OCI-LY1 (cell line): ENCODE results near the gene BPHL.
A peak's percentile ranks its signal among the peaks of the same experiment; 100 is the strongest.

Source experiments
- H2AFZ ChIP-seq: fragments of 200-600 bp; sonication (generic), shearing (Covaris generic); 2 replicates; pipeline ENCODE4 v1.6.0; 2014; ENCODE audit warnings: antibody characterized with exemption, mild to moderate bottlenecking, low read length
- H3F3A ChIP-seq: fragments of 200-600 bp; sonication (generic), shearing (Covaris generic); 2 replicates; pipeline ENCODE4 v1.6.0; 2014; ENCODE audit warnings: mild to moderate bottlenecking, antibody characterized with exemption, low read length, moderate library complexity; ENCODE audit not compliant: insufficient read depth
- H3K27ac ChIP-seq: fragments of 200-600 bp; sonication (generic); 2 replicates; pipeline ENCODE4 v1.5.1; 2014; ENCODE audit warnings: low read length, mixed run types, mild to moderate bottlenecking, low read depth; ENCODE audit not compliant: poor library complexity, severe bottlenecking
- H3K27me3 ChIP-seq: fragments of 200-600 bp; sonication (generic); 2 replicates; pipeline ENCODE4 v1.6.0; 2014; ENCODE audit warnings: antibody characterized with exemption, mild to moderate bottlenecking, low read length, moderate library complexity; ENCODE audit not compliant: insufficient read depth
- H3K36me3 ChIP-seq: fragments of 200-600 bp; sonication (generic); 2 replicates; pipeline ENCODE4 v1.6.1; 2014; ENCODE audit warnings: mild to moderate bottlenecking, antibody characterized with exemption, low read length, moderate library complexity, mixed read lengths; ENCODE audit not compliant: insufficient read depth
- H3K4me1 ChIP-seq: fragments of 200-600 bp; sonication (generic); 2 replicates; pipeline ENCODE4 v1.5.1; 2014; ENCODE audit warnings: mild to moderate bottlenecking, low read length, moderate library complexity; ENCODE audit not compliant: insufficient read depth, severe bottlenecking
- H3K4me2 ChIP-seq: fragments of 200-600 bp; sonication (generic), shearing (Covaris generic); 2 replicates; pipeline ENCODE4 v1.6.1; 2014; ENCODE audit warnings: low read length
- H3K4me3 ChIP-seq: fragments of 200-600 bp; sonication (generic); 2 replicates; pipeline ENCODE4 v1.5.1; 2014; ENCODE audit warnings: low read length, low read depth, mild to moderate bottlenecking, mixed read lengths; ENCODE audit not compliant: poor library complexity, severe bottlenecking
- H3K79me2 ChIP-seq: fragments of 200-600 bp; shearing (Covaris generic); 2 replicates; pipeline ENCODE4 v1.6.1; 2016; ENCODE audit warnings: mixed run types, low read length, mixed read lengths; ENCODE audit not compliant: insufficient read depth
- H3K9ac ChIP-seq: fragments of 200-600 bp; sonication (generic), shearing (Covaris generic); 2 replicates; pipeline ENCODE4 v1.6.1; 2014; ENCODE audit warnings: mild to moderate bottlenecking, low read length, mixed read lengths
- H3K9me2 ChIP-seq: fragments of 200-600 bp; sonication (generic), shearing (Covaris generic); 2 replicates; pipeline ENCODE4 v1.6.1; 2014; ENCODE audit warnings: low read depth, mild to moderate bottlenecking, low read length, mixed read lengths
- H3K9me3 ChIP-seq: fragments of 200-600 bp; shearing (Covaris generic); 2 replicates; pipeline ENCODE4 v1.6.1; 2014; ENCODE audit warnings: low read length, mixed read lengths
- H4K20me1 ChIP-seq: fragments of 200-600 bp; sonication (generic), shearing (Covaris generic); 2 replicates; pipeline ENCODE4 v1.6.0; 2016; ENCODE audit warnings: mild to moderate bottlenecking, low read length; ENCODE audit not compliant: insufficient read depth
- CTCF ChIP-seq: fragments of 200-600 bp; sonication (generic), shearing (Covaris generic); IDR thresholded peaks from 2 replicates; pipeline ENCODE4 v1.5.1; 2017; ENCODE audit warnings: mild to moderate bottlenecking, antibody characterized with exemption, low read length, moderate library complexity, mixed read lengths
- EZH2 ChIP-seq: fragments of 200-600 bp; sonication (generic), shearing (Covaris generic); IDR thresholded peaks from 2 replicates; pipeline ENCODE4 v1.8.0; 2017; ENCODE audit warnings: borderline replicate concordance, mixed run types, mild to moderate bottlenecking, antibody characterized with exemption, low read length, moderate library complexity, mixed read lengths

The BPHL gene

GRCh38 chr6:3193102-3193849 lies 74.8 kb downstream of the BPHL start:
- Histone ChIP-seq H3K4me2 (no peak overlapping the region), H3K27ac (no peak overlapping the region), H3K9me3 (no peaks in the 10 kb centered on the region), H3K36me3 (no peaks in the 10 kb centered on the region), H3K79me2 (no peaks in the 10 kb centered on the region), H3F3A (no peaks in the 10 kb centered on the region), H3K4me3 (no peak overlapping the region), H2AFZ (no peak overlapping the region), H3K9me2 (no peaks in the 10 kb centered on the region), H3K9ac (no peak overlapping the region), H4K20me1 (no peaks in the 10 kb centered on the region), H3K27me3 (peaks cover 6% of the 10 kb centered on the region; the same call in 1 of the 2 replicates), H3K4me1 (peaks cover 7% of the 10 kb centered on the region)
- TF ChIP-seq CTCF = no peak
- TF ChIP-seq EZH2 = no peak

- no peaks in the 10 kb centered on the region for H3K9me2 ChIP-seq
- no peak overlapping the region; the same call in 1 of the 2 replicates for H3K4me2 ChIP-seq
- peaks cover 6% of the 10 kb centered on the region; the same call in 1 of the 2 replicates for H3K27me3 ChIP-seq
- TF ChIP-seq CTCF = no peak
- no peak for TF ChIP-seq EZH2
- no peaks in the 10 kb centered on the region for H3K9me3 ChIP-seq
- peaks cover 7% of the 10 kb centered on the region for H3K4me1 ChIP-seq
- H3K36me3 ChIP-seq = no peaks in the 10 kb centered on the region
- H3K27ac ChIP-seq = no peak overlapping the region
- H3K9ac ChIP-seq = no peak overlapping the region
- no peaks in the 10 kb centered on the region for H3F3A ChIP-seq
- no peaks in the 10 kb centered on the region for H4K20me1 ChIP-seq
- peak overlapping the region; percentile 0 for H3K4me3 ChIP-seq
- H3K79me2 ChIP-seq = no peaks in the 10 kb centered on the region
- no peak overlapping the region for H2AFZ ChIP-seq
These were observed 76.3 kb downstream of the BPHL start for GRCh38 chr6:3194535-3195419.

DNA sequence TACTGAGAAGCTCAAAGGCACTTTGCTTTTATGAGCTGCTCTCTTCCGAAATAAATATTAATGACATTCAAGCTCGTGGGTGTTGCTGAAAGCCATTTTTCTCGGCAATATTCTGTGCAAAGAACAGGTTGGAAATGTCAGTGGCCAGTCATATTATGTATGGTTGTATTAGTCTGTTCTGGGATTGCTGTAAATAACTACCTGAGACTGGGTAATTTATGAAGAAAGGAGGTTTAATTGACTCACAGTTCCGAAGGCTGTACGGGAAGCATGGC lies 76.8 kb downstream of the BPHL start:
- Histone ChIP-seq H3K4me1 (peaks cover 7% of the 10 kb centered on the region), H3K27ac (no peak overlapping the region), H3K9me2 (no peaks in the 10 kb centered on the region), H3K27me3 (peaks cover 6% of the 10 kb centered on the region; the same call in 1 of the 2 replicates), H3K79me2 (no peaks in the 10 kb centered on the region), H3K36me3 (no peaks in the 10 kb centered on the region), H3K4me2 (peak overlapping the region; percentile 6; the same call in 1 of the 2 replicates), H3F3A (no peaks in the 10 kb centered on the region), H3K9ac (no peak overlapping the region), H4K20me1 (no peaks in the 10 kb centered on the region), H2AFZ (no peak overlapping the region), H3K4me3 (peak overlapping the region; percentile 0), H3K9me3 (peaks cover under 1% of the 10 kb centered on the region; the same call in 1 of the 2 replicates)
- TF ChIP-seq CTCF = no peak
